Measurements from ENCODE around the gene ARID3A.

ARID3A gene

DNA sequence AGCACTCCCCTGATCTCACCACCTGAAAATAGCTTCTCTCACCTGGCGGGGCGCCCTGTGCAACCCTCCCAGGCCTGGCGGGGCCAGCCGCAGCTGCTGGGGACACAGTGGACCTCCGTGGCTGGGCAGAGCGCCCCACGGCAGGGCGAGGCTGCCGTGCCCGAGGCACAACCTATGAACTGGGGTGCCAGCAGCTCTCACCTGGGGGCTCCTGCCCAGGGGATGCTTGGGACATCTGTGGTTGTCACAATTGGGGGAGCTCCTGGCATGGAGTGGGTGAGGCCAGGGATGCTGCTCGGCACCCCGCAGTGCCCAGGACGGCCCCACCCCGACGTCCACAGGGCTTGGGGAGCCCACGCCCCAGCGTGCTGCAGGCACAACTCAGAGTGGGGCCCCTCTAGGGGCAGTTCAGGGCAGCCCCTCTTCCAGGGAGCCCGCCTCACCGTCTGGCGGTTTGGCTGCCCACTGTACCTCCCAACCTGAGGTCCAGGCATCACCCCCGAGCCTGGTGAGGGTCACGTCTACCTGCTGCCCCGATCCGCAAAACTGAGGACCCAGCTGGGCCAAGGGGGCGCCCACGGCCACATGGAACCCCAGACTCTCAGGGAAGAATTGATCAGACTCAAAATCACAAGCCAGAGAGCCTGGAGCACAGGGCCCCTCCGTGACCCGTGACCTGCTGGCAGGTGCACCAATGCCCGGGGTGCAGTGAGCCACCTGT, 89.4 kb downstream of the ARID3A start:
- TF ChIP-seq CTCF (IDR thresholded peaks at IDR 0.05; ENCODE audit: insufficient read depth, missing control alignments), result no peak
- DNase-seq (ENCODE audit: insufficient read length, low spot score) (no peak), FAIRE-seq (no peak)

- FAIRE-seq, result no peak
- TF ChIP-seq CTCF (IDR thresholded peaks at IDR 0.05; ENCODE audit: insufficient read depth, missing control alignments), result no peak
- DNase-seq (ENCODE audit: insufficient read length, low spot score), result no peak
Measured at GRCh38 chr19:1015782-1016646, 90.2 kb downstream of the ARID3A start.

DNA sequence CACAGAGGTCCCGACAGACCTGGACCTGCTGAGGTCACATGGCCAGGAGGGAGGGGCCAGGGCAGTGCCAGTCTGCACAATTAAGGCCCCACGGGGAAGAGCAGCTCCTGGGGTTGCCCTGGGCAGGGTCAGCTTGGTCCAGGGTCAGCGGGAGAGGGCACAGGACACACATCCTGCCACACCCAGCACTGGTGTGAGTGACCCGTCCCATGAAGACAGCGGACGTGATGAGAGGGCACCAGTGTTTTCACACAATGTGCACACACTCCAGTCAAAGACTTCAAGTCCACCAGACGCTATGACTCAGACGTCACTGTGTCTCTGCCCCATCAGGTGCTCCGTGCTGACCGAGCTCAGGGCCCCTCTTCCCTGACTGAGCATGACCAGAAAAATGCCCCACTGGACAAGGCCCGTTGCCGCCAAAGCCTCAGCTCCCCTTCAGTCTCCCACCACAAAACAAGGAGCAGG, 90.8 kb downstream of the ARID3A start:
- FAIRE-seq (no peak), DNase-seq (ENCODE audit: insufficient read length, low spot score) (no peak)
- TF ChIP-seq CTCF (IDR thresholded peaks at IDR 0.05; ENCODE audit: insufficient read depth, missing control alignments), result no peak

DNA sequence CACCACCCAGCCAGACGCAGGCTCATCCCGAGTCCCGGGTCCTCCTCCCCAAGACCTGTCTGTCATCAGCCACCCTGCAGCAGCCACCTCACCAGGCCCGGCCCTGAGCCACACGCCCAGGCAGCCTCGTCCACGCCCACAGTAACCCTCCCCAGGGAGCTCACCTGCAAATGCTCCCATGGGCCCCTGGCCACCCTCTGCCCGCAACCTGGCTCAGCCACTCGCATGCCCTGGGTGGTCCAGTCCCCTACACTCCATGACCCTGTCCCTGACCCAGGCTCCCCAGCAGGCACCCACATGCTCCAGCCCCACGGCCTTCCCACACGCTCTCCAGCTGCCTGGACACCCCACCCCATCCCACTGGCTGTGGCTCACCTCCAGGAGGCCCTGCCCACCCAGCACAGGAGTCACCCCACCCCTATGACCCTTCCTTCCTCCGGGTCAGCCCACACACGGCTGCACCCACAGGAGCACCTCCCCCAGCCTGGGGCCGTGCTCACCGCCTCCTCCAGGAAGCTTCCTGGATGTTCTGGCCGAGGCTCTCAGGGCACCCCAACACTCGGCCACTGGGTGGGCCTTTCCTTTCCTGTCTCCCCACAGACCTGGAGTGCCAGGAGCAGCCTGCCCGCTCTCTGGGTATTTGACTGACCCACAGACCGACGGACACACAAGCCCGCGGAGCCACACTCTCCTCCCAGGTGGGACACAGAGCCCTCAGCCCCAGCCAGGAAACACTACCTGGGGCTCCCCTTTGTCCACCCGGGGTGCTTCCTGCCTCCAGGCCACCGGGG, 91.5 kb downstream of the ARID3A start:
- no peak for DNase-seq (ENCODE audit: insufficient read length, low spot score)
- no peak for TF ChIP-seq CTCF (IDR thresholded peaks at IDR 0.05; ENCODE audit: insufficient read depth, missing control alignments)
- no peak for FAIRE-seq

GRCh38 chr19:1017906-1018305, 92.1 kb downstream of the ARID3A start:
- no peak for FAIRE-seq
- TF ChIP-seq CTCF (IDR thresholded peaks at IDR 0.05; ENCODE audit: insufficient read depth, missing control alignments), result no peak
- DNase-seq (ENCODE audit: insufficient read length, low spot score), result no peak

- no peak for TF ChIP-seq CTCF (IDR thresholded peaks at IDR 0.05; ENCODE audit: insufficient read depth, missing control alignments)
- FAIRE-seq, result no peak
- no peak for DNase-seq (ENCODE audit: insufficient read length, low spot score)
Measured at GRCh38 chr19:1018393-1018792, 92.6 kb downstream of the ARID3A start.
